Right hindlimb (tissue), 1 donor: Measurements from ENCODE around the gene OTUB2.
"Not testable (repeated sequence)": the region's sequence is repeated elsewhere in the genome, so short reads cannot be mapped to it uniquely, and the experiment has no call there.

Experiments
- DNase-seq: peaks from one replicate; pipeline ENCODE4 v3.0.0-alpha.2; 2018

Gene OTUB2

DNA sequence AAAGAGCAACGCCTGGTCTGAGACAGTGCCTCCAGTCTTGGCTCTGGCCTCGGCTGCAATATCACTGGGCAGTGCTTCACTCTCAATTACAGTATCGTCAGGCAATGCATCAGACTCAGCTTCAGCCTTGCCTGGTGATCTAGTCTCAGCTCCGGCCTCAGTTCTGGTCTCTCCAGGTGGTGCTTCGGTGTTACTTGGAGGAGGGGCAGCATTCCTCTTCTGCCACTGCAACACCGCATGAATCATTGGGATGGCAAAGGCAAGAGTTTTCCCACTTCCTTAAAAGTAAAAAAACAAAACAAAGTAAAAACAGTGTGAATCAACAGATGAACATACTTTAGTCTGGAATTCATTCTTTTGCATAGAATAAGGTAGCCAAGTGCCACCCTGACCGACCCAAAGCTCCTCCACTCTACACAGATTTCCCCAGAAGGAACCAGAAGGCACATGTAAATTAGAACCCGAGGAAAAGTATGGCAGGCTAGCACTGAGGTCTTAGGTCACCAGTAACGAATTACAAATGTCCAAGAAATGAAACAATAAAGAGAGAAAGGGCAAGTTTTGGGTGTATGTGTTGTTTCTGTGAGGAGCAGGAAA lies 36.3 kb downstream of the OTUB2 start:
- DNase-seq, result no peak

DNA sequence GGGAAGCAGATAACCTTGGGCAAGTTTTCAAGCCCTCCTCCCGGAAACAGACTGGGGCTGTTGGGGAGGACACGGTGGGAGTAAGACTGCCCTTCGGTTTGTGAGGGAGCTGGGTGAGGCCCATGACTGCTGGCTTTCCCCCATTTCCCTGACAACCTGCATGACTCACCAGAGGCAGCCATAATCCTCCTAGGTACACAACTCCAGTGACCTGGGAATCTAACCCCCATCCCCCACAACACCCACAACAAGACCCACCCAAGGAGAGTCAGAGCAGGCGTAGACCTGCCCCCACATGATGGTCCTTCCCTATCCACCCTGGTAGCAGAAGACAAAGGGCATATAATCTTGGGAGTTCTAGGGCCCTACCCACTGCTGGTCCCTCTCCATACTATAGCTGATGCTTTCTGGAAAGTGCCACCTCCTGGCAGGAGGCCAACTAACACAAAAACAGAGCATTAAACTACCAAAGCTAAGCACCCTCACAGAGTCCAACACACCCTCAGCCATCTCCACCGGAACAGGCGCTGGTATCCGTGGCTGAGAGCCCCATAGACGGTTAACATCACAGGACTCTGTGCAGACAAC lies 40.0 kb downstream of the OTUB2 start:
- DNase-seq, result no peak

DNA sequence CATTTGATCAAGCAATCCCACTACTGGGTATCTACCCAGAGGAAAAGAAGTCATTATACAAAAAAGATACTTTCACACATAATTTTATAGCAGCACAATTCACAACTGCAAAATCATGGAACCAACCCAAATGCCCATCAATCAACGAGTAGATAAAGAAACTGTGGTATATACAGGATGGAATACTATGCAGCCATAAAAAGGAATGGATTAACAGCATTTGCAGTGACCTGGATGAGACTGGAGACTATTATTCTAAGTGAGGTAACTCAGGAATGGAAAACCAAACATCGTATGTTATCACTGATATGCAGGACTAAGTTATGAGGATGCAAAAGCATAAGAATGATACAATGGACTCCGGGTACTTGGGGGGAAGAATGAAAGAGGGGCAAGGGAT lies 45.9 kb downstream of the OTUB2 start:
- not testable (repeated sequence) for DNase-seq

DNA sequence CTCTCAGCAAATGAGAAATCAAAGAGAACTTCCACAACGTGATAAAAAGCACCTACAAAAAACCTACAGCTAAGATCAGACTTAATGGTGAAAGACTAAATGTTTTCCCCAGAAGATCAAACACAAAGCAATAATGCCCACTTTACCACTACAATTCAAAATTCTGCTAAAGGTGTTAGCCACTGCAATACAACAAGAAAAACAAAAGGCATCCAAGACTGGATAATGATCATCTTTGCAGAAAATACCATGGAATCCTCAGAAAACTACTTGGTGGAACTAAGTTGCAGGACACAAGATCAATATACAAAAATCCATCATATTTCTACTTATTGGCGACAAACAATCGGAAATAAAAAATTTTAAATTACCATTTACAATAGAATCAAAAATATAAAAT lies 48.4 kb downstream of the OTUB2 start:
- no peak for DNase-seq

DNA sequence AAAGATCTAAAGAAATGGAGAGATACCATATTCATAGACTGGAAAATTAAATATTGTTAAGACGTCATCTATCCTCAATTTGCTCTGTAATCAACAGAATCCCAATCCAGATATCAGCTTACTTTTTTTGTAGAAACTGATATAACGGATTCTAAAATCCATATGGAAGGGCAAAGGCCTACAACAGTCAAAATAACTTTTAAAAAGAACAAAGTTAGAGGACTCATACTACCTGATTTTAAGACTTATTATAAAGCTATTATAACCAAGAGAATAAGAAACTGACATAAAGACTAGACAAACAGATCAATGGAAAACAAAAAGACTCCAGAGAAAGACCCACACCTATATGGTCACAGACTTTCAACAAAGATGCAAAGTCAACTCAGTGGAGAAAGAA lies 48.9 kb downstream of the OTUB2 start:
- DNase-seq, result no peak

DNA sequence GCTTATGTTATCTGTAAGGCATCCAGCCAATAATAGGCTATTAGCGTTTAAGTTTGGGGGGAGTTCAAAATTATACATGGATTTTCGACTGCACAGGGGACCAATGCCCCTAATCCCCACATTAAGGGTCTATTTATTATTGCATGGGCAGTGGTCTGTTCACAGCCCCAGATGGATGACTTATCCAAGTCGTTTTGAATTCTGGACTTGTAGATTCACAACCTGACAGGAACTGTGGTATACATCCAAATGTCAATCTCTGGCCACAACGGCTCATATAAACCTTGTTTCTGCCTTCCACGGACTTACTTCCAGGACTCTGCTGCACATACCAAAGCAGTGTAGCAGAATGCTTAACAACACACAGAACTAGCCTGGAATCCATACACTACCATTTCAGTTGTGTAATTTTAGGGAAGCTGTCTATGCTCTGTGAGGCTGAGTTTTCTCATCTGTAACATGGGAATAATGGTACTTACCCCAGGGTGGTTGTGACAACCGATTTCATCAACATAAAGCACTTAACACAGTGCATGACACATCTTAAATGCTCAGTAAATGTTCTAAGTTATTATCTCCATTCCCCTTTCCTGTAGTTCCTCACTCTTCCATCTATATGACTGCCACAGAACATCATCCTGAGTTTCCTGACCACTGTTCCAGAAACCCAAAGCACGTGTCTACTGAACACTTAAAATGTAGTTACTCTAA lies 51.1 kb downstream of the OTUB2 start:
- no peak for DNase-seq

DNA sequence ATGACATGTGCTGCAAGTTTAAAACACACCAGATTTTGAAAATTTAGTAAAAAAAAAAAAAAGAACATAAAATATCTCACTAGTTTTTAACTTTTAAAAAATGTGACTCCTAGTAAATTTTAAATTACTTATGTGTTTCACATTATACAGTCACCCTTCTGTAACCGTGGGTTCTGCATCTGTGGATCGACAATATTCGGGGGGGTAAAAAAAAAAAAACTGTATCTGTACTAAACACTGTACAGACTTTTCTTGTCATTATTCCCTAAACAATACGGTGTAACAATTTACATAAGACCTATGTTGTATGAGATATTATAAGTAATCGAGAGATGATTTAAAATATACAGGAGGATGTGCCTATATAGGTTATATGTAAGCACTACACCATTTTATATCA lies 51.7 kb downstream of the OTUB2 start:
- DNase-seq, result no peak

DNA sequence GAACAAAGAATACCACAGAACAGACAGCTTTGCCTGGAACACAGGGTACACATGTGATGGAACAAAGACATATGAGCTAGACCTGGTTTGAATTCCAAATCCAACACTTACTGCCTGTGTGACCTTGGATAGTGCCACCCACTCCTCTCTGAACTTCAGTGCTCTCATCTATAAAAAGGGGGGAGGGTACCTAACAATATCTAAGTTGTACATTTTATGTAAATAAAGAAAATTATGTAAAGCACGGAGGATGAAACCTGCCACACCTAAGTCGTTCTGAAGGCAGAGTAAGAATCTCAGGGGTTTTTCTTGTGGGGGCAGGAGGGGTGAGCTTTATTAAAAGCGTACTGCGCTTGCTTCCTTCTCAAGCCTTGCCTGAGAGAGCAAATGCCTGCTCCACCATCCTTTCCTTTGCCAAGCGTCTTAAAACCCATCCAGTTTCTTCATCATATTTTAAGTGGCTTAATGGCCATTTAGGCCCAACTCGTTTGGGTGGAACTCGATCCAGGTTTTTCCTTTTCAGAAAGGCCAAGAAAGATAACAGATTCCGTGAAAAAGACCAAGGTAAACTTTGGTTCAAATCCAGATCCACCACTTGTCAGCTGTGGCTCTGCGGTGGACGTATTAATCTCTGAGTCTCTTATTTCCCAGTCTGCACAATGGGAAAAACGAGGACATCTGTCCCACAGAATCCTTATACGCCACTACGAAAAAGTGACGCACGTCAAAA lies 53.9 kb downstream of the OTUB2 start:
- peak; percentile 49 for DNase-seq

DNA sequence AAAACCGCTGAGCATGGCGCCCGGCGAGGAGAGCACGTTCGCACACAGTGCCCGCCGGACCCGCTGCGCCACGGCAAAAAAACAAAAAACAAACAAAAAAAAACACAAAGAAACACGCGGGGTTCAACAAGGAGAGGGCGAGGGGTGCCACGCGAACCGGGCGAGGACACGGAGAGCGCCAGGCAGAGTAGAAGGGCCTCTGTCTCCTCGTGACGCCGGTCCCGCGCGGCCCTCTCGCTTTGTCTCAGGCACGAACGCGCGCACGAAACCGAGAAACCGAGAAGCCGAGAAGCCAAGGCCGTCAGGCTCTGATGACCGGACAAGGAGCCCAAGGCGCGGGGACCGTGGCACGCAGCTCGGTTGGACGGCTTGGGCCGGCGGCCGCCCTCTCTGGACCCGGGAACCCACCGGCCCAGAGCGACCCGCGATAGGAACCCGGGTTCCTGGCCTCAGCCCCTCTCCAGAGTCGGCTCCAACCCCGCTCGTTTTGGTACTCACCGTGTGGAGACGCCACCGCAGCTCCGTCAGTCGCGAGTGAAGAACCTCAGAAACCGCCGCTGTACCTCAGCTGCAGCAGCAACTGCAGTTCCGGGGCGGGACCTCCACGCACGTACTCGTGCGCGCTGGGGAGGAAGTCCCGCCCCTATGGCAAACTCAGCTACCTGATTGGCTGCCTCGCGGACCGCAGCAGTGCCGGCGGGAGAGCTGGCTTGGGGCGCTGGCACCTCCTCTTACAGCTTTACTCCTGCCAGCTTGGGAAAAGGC lies 54.7 kb downstream of the OTUB2 start, which contains the start of the genes DDX24 and IFI27L1:
DDX24 (minus strand) TSS at position 582 of the 765 bp plus-strand sequence. CDS start 1,460 bp downstream, outside the sequence.
IFI27L1 (plus strand) TSS at position 690 of the 765 bp plus-strand sequence. CDS start 15,628 bp downstream, outside the sequence.
- peak; percentile 97 for DNase-seq

DNA sequence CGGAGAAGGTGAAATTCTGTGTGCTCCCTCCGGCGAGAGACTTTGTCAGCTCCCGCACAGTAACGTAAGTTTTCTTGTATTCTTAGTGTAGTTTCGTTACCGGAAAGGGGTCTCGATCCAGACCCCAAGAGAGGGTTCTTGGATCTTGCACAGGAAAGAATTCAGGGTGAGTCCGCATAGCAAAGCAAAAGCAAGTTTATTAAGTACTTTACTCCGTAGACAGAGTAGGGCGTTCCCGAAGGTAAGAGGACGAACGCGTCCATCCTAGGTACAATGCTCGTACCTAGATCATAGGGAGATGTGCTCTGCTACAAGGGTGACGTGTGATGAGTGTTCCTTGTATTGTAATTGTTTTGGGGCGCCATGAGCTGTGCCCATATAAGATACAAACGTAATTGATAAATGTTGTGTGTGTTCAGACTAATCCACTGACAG lies 55.3 kb downstream of the OTUB2 start:
- no peak for DNase-seq

DNA sequence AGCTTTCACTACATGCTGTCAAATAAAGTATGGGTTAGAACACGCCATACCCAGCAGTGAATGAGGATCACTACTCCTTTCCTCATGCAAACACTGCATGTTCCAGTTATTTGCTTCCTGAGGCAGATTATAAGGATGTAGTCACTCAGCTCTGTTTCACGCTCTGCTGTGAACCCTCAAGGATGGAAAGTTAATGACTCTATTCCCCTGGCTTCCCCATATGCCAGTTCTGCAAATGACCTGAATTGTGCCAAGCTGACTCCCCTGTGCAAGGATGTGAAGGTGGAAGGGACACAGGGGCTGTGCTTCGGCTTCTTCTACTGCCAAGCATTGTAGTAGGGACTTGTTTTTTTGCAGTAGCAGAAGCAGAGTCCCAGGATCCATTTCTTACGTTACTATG lies 61.8 kb downstream of the OTUB2 start:
- DNase-seq, result no peak

DNA sequence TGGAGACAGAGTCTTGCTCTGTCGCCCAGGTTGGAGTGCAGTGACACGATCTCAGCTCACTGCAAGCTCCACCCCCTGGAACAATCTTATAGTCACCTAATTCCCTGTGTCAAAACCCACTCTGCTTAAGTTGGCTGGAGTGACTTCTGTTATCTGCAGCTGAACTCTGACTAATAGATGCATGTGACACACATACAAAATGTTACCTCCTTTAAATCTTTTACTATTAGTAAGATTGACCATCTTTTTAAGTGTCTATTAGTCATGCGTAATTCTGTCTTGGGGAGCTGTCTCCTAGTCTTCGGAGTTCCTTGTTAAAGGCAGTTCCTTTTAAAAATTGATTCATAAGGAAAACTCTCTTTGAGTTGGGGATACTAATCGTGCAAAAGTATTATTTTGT lies 62.4 kb downstream of the OTUB2 start:
- DNase-seq, result no peak

DNA sequence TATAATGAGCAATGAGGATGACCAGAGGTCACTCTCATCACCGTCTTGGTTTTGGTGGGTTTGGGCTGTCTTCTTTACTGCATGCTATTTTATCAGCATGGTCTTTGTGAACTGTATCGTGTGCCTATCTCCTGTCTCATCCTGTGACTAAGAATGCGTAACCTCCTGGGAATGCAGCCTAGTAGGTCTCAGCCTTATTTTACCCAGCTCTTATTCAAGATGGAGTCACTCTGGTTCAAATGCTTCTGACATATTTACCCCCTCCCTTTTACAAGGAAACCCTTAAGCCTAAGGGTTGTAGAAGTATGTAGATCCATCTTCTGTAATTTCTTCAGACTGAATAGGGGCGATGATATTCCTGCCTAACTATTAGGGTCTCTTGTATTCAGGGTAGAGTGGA lies 63.3 kb downstream of the OTUB2 start:
- DNase-seq, result no peak

DNA sequence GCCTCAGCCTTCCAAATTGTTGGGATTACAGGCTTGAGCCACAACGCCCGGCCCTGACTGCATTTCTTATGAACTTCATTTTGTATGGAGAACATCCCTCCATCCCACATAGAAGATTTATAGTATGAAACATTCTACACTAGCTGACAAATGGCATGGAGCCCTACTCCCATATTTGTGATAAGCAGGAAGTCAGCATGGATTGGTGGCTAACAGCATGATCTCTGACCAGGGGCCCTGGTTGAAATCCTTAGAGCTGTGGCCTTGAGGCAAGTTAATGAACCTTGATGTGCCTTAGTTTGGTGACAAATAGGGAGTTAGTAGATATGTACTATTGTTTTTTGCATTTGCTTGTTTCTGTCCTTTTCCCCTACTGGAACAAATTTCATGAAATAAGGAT lies 67.3 kb downstream of the OTUB2 start:
- DNase-seq, result no peak

DNA sequence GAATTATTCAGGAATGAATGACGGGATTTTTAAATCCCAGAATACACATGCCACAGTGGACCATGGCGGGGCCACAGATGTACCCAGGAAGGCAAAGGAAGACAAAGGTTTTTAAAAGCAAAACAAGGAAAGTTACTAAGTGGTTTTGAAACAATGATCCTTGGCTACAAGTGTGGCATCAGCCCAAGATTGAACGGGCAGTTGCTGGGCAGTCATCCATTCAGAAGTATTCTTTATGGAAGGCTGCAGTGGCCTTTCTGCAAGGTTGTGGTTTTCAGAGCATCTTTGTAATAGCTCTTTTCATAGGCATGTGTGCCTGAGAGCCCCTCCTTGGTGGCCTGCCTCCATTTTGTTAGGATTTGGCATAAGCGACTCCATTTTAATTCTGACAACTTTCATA lies 71.0 kb downstream of the OTUB2 start:
- DNase-seq, result no peak
